ENCODE data around the gene PRRT2. TPM values are rescaled to one million over a fixed set of nuclear protein-coding genes. Genes with fewer than 3 reads are reported as not detected.

The PRRT2 gene
- total RNA-seq, 1 donor: 3.0 TPM

- no peak for DNase-seq (ENCODE audit: low read depth)
- H3K4me3 ChIP-seq (ENCODE audit: low read depth, low read length): peak overlapping the region; percentile 3
- TF ChIP-seq CTCF (IDR thresholded peaks at IDR 0.05; ENCODE audit: insufficient read depth, low read depth, low read length): no peak
These were observed 7.5 kb downstream of the PRRT2 start for GRCh38 chr16:29819506-29819905.

- DNase-seq (ENCODE audit: low read depth): peak; percentile 69
- peak within 1 kb of the TSS; percentile 87 for H3K4me3 ChIP-seq (ENCODE audit: low read depth, low read length)
These were observed 8.3 kb downstream of the PRRT2 start, which contains the start of gene MVP for GRCh38 chr16:29820271-29820701. Gene MVP, plus strand, starts transcription at chr16:29820462. Its CDS starts 10,088 bp downstream, at chr16:29830550.

GRCh38 chr16:29820730-29821642 lies 9.0 kb downstream of the PRRT2 start:
- H3K4me3 ChIP-seq (ENCODE audit: low read depth, low read length): peak overlapping the region; percentile 87
- DNase-seq (ENCODE audit: low read depth): no peak
- no peak for TF ChIP-seq CTCF (IDR thresholded peaks at IDR 0.05; ENCODE audit: insufficient read depth, low read depth, low read length)

More at GRCh38 chr16:29820271-29820701, 8.3 kb downstream of the PRRT2 start, which contains the start of gene MVP:
- no peak for TF ChIP-seq CTCF (IDR thresholded peaks at IDR 0.05; ENCODE audit: insufficient read depth, low read depth, low read length)

GRCh38 chr16:29821643-29822115 lies 9.7 kb downstream of the PRRT2 start:
- peak; percentile 81 for DNase-seq (ENCODE audit: low read depth)
- no peak for TF ChIP-seq CTCF (IDR thresholded peaks at IDR 0.05; ENCODE audit: insufficient read depth, low read depth, low read length)
- peak overlapping the region; percentile 87 for H3K4me3 ChIP-seq (ENCODE audit: low read depth, low read length)

- TF ChIP-seq CTCF (IDR thresholded peaks at IDR 0.05; ENCODE audit: insufficient read depth, low read depth, low read length): no peak
- peak; percentile 80 for DNase-seq (ENCODE audit: low read depth)
- peak overlapping the region; percentile 22 for H3K4me3 ChIP-seq (ENCODE audit: low read depth, low read length)
These were observed 12.7 kb downstream of the PRRT2 start for GRCh38 chr16:29824589-29825144.

- no peak for TF ChIP-seq CTCF (IDR thresholded peaks at IDR 0.05; ENCODE audit: insufficient read depth, low read depth, low read length)
- peak overlapping the region; percentile 22 for H3K4me3 ChIP-seq (ENCODE audit: low read depth, low read length)
- peak; percentile 77 for DNase-seq (ENCODE audit: low read depth)
These were observed 13.4 kb downstream of the PRRT2 start for GRCh38 chr16:29825145-29826044.

Data from fibroblast of villous mesenchyme (primary cell).